HUES48 (cell line): ENCODE measurements around the gene SLC25A48.
A peak's percentile ranks its signal among the peaks of the same experiment; 100 is the strongest.

Experiments
- H3K27ac ChIP-seq: one replicate; pipeline ENCODE4 v1.7.0; 2013; ENCODE audit warnings: low read depth, low read length, inconsistent platforms
- H3K27me3 ChIP-seq: 2 replicates; pipeline ENCODE4 v1.6.1; 2013; ENCODE audit warnings: mild to moderate bottlenecking, low read length; ENCODE audit not compliant: control insufficient read depth, insufficient read depth
- H3K36me3 ChIP-seq: 2 replicates; pipeline ENCODE4 v1.6.1; 2013; ENCODE audit warnings: low read length; ENCODE audit not compliant: control insufficient read depth, insufficient read depth
- H3K4me1 ChIP-seq: 2 replicates; pipeline ENCODE4 v1.6.1; 2013; ENCODE audit warnings: mild to moderate bottlenecking, low read length; ENCODE audit not compliant: control insufficient read depth, insufficient read depth
- H3K4me3 ChIP-seq: 2 replicates; pipeline ENCODE4 v1.5.1; 2013; ENCODE audit warnings: mild to moderate bottlenecking, low read depth, low read length
- H3K9ac ChIP-seq: 2 replicates; pipeline ENCODE4 v1.6.1; 2013; ENCODE audit warnings: mild to moderate bottlenecking, low read depth, low read length, moderate library complexity
- H3K9me3 ChIP-seq: 2 replicates; pipeline ENCODE4 v1.6.1; 2013; ENCODE audit warnings: low read length; ENCODE audit not compliant: control insufficient read depth, insufficient read depth

Gene SLC25A48

GRCh38 chr5:135921388-135921787, 86.9 kb downstream of the SLC25A48 start:
- Histone ChIP-seq H3K27ac (no peak overlapping the region), H3K36me3 (no peaks in the 10 kb centered on the region), H3K27me3 (peaks cover 5% of the 10 kb centered on the region), H3K4me1 (no peaks in the 10 kb centered on the region), H3K9ac (no peak overlapping the region), H3K4me3 (no peak overlapping the region), H3K9me3 (no peaks in the 10 kb centered on the region)

- H3K9me3 ChIP-seq: no peaks in the 10 kb centered on the region
- no peaks in the 10 kb centered on the region for H3K36me3 ChIP-seq
- H3K9ac ChIP-seq: no peak overlapping the region; the same call in 1 of the 2 replicates
- H3K4me3 ChIP-seq: peak overlapping the region; percentile 62
- H3K27me3 ChIP-seq: peaks cover 65% of the 10 kb centered on the region
- H3K4me1 ChIP-seq: no peaks in the 10 kb centered on the region
- H3K27ac ChIP-seq: no peak overlapping the region
Measured at GRCh38 chr5:135930029-135930948, 95.8 kb downstream of the SLC25A48 start.

- Histone ChIP-seq H3K4me1 (no peaks in the 10 kb centered on the region), H3K9me3 (no peaks in the 10 kb centered on the region), H3K9ac (no peak overlapping the region), H3K36me3 (no peaks in the 10 kb centered on the region), H3K4me3 (peak overlapping the region; percentile 62), H3K27ac (no peak overlapping the region), H3K27me3 (peaks cover 65% of the 10 kb centered on the region)
Measured at GRCh38 chr5:135930949-135931295, 96.5 kb downstream of the SLC25A48 start.

GRCh38 chr5:135934939-135935338, 100.5 kb downstream of the SLC25A48 start:
- Histone ChIP-seq H3K36me3 (no peaks in the 10 kb centered on the region), H3K4me3 (no peak overlapping the region), H3K9ac (no peak overlapping the region)

GRCh38 chr5:135937245-135937911, 102.9 kb downstream of the SLC25A48 start:
- Histone ChIP-seq H3K27me3 (peaks cover 8% of the 10 kb centered on the region), H3K36me3 (no peaks in the 10 kb centered on the region), H3K27ac (no peak overlapping the region)

More at GRCh38 chr5:135934939-135935338, 100.5 kb downstream of the SLC25A48 start:
- Histone ChIP-seq H3K27ac (no peak overlapping the region), H3K27me3 (peaks cover 32% of the 10 kb centered on the region), H3K9me3 (no peaks in the 10 kb centered on the region), H3K4me1 (no peaks in the 10 kb centered on the region)

More at GRCh38 chr5:135937245-135937911, 102.9 kb downstream of the SLC25A48 start:
- Histone ChIP-seq H3K9ac (no peak overlapping the region), H3K4me3 (no peak overlapping the region), H3K4me1 (no peaks in the 10 kb centered on the region), H3K9me3 (no peaks in the 10 kb centered on the region)
